RPMI7951 (cell line): ENCODE data around the gene FIGNL1. TPM values are rescaled to one million over a fixed set of nuclear protein-coding genes. Genes with fewer than 3 reads are reported as not detected.

Experiments used
- DNase-seq: peaks from one replicate; pipeline ENCODE4 v3.0.0-alpha.2; 2012; ENCODE audit warnings: low read depth
- total RNA-seq: library from RNA; depleted of rRNA; stranded (reverse); fragments of >200 nt; shearing (Covaris generic); gene quantifications from 2 replicates; pipeline ENCODE4 v1.2.3, GENCODE V29; 2014; rRNA removed

FIGNL1 gene
- total RNA-seq, 1 experiment from 2014 or later = 72.3 TPM

- DNase-seq = no peak
Measured at GRCh38 chr7:50397320-50397970, 52.7 kb downstream of the FIGNL1 start.

GRCh38 chr7:50396856-50397255 lies 53.3 kb downstream of the FIGNL1 start:
- DNase-seq = no peak

GRCh38 chr7:50394315-50394714 lies 55.8 kb downstream of the FIGNL1 start:
- DNase-seq = no peak

Other genes starting within 250 kb of the FIGNL1 start
- not detected in 2 replicates for gene IKZF1, start 145.6 kb downstream of the FIGNL1 start, total RNA-seq
- gene DDC, start 115.1 kb upstream of the FIGNL1 start, total RNA-seq = 0.39 TPM in 1 of 2 replicates, not detected in the other